HG03175 (cell line): ENCODE measurements around the gene MINAR1.

Experiments
- ATAC-seq: cut with Tn5 transposase; IDR thresholded peaks from one replicate; pipeline ENCODE4 v1.9.1; 2021; ENCODE audit warnings: mild to moderate bottlenecking, moderate library complexity; ENCODE audit not compliant: unreplicated experiment

The MINAR1 gene

DNA sequence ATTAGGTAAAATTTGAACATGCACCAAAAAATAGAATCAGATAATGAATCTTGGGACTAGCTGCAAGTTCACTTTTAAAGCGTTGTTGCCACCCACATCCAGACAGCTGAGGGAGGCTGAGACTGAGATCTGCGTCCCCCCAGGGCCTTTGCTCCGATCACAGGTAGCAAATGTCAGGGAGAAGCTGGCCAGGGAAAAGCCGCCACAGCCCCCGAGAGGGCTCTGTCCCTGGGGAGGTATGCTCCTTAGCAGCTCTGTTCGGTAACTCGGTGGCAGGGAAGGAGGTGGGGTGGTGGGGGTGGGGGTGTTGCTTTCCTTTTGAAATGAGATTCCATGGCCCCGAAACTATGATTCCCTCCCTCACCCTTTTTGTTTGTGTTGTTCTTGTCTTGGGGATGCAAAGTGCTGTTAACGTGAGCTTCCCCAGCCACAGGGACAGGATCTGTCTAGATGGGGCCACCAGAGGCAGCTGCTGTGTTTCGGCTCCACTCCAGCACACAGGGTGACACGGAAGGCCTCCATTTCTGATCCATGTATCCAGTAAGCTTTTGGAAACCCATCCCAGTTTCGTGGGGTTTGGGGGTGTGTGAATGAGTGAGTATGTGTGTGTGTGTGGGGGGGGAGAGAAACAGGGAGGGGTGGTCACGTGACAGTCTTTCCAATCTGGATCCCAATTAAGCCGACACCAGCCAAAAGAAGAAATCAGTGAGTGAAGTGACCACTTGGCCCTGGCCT is 1.1 kb upstream of the MINAR1 start:
- ATAC-seq: no peak

GRCh38 chr15:79432345-79433275 is 474 bp downstream of the MINAR1 start:
- ATAC-seq: no peak

DNA sequence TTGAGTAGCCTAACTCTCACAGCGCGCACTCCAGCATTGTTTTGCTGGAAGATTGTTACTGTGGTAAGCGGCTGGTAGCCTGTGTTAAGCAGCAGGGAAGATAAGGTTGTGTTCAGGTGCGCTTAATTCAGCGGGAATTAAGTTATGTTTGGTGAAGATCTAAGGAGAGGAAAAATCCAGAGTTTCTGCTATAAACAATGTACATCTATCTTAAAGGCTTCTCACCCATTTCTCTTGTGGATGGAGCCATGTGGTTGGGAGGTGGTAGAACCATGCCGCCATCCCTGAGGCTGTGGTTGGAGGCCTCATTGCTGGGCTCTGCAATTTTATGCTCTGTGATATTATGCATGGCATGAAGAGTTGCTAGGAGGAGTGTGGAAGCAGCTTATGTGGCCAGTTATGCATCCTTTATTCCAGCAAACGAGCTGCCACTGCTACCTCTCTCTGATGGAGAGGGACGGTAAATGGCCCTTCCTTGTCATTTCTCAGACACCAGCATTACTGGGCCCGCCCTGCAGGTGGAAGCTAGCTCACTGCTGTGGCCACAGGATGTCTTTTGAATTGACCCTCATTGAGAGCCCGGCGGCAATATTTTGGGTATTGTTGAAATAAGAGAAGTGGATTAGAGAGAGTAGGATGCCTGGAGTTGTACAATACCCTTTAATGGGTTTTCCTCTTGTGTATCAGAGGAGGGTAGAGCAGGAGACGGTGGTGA is 1.3 kb downstream of the MINAR1 start:
- no peak for ATAC-seq

- no peak for ATAC-seq
Observed at GRCh38 chr15:79434361-79434760, 2.2 kb downstream of the MINAR1 start.

GRCh38 chr15:79436037-79436780 is 4.1 kb downstream of the MINAR1 start:
- ATAC-seq: no peak

DNA sequence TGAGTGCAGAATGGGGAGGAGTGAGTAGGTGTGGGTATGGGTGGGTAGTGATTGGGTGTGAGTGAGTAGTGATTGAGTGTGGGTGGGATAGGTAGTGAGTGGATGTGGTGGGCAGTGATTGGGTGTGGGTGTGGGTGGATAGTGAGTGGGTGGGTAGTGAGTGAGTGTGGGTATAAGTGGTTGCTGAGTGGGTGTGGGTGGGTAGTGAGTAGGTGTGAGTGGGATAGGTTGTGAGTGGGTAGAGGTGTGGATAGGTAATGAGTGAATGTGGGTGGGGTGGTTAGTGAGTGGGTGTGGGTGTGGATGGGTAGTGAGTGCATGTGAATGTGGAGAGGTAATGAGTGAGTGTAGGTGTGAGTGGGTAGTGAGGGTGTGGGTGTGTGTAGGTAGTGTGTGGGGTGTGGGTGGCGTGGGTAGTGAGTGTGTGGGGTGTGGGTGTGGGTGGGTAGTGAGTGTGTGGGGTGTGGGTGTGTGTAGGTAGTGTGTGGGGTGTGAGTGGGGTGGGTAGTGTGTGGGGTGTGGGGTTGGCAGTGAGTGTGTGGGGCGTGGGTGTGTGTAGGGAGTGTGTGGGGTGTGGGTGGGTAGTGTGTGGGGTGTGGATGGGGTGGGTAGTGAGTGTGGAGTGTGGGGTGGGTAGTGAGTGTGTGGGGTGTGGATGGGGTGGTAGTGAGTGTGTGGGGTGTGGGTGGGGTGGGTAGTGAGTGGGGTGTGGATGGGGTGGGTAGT is 5.3 kb downstream of the MINAR1 start:
- ATAC-seq: no peak

GRCh38 chr15:79439236-79439635 is 7.1 kb downstream of the MINAR1 start:
- ATAC-seq: no peak

DNA sequence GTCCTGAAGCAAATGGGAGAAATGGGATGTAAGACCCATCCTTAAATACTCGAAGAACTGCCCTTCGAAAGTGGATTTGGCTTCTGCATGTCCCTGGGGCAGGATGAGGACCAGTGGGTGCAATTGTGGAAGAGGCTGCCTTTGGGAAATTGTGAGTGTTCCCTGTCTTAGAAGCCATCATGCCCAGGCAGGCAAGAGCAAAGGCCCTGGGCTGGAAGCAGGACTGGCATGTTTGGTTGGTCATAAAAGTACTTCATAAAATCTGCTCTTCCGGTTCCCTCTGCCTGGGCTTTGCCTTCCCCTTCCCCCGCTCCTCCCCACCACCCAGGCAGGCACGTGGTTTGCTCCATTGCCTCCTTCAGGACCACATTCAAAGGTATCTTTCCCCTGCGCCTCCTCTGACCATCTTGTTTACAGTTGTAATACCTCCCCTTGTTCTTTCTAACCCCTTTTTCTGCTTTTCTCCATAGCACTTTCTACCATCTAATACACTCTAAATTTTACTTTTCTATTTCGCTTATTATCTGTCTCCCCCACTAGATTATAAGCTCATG is 8.3 kb downstream of the MINAR1 start:
- ATAC-seq: no peak

GRCh38 chr15:79442911-79443310 is 10.8 kb downstream of the MINAR1 start:
- no peak for ATAC-seq

DNA sequence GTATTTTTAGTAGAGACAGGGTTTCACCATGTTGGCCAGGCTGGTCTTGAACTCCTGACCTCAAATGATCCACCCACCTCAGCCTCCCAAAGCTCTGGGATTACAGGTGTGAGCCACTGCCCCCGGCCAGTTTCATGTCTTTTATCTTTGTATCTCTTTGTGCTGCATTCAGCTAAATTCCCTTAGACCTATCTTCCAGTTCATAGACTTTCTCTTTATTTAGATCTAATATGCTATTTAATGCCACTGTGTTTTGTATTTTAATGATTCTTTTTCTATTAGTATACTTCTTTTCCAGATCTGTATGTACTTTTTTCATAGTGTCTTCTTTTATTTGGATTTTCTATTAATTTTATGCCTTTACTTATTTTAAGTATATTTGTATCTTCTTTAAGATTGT is 14.9 kb downstream of the MINAR1 start:
- no peak for ATAC-seq

DNA sequence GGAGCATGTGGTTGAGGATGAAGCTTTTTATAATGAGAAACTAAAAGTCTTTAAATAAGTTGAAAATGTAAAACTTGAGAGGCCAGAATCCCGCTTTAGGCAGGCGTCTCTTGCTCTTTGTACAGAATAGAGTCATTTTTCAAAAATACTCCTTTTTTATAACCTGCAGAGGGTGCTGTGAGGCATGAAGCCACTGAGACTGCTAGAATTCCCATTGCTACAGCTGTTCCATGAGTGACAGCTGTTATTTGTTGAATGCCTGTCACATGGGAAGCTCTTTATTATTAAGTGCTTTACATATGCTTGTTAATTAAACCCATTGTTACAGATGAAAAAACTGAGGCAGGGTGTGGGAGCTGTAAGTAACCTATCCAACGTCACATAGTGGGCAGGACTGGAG is 18.5 kb downstream of the MINAR1 start:
- ATAC-seq: no peak

GRCh38 chr15:79451361-79451999 is 19.3 kb downstream of the MINAR1 start:
- no peak for ATAC-seq

GRCh38 chr15:79452244-79453051 is 20.3 kb downstream of the MINAR1 start:
- no peak for ATAC-seq

- no peak for ATAC-seq
Observed at GRCh38 chr15:79453446-79453845, 21.3 kb downstream of the MINAR1 start.

GRCh38 chr15:79454063-79454462 is 21.9 kb downstream of the MINAR1 start:
- ATAC-seq: no peak

DNA sequence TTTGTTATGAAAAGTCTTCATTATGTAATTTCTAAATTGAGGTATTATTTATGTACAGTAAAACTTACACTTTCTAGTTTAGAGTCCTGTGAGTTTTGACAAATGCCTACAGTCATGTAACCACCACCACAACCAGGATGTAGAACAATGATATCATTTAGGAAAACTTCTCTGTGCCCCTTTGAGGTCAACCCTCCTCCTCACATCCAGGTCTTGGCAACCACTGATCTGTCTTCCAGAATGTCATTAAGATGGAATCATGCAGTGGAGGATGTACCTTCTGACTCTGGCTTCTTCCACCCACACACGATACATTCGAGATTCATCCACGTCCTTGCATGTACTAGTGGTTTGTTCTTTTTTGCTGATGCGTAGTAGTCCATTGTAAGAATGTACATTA is 23.2 kb downstream of the MINAR1 start:
- no peak for ATAC-seq

DNA sequence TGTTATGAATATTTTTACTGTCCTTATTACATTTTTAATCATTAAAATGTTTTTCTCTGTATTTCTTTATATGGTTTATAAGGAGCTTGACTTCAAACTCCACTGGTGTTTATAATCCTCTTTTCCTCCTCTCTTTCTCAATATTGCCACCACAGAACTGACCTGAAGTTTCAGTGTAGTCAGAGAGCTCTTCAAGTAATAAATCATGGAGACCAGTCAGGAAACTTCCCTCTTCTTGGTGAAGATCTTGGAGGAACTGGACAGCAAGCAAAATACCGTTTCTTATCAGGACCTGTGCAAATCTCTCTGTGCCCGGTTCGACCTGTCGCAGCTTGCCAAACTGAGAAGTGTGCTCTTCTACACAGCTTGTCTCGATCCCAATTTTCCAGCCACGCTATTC is 23.8 kb downstream of the MINAR1 start:
- ATAC-seq: no peak

- ATAC-seq: no peak
Observed at GRCh38 chr15:79458491-79458890, 26.4 kb downstream of the MINAR1 start.

DNA sequence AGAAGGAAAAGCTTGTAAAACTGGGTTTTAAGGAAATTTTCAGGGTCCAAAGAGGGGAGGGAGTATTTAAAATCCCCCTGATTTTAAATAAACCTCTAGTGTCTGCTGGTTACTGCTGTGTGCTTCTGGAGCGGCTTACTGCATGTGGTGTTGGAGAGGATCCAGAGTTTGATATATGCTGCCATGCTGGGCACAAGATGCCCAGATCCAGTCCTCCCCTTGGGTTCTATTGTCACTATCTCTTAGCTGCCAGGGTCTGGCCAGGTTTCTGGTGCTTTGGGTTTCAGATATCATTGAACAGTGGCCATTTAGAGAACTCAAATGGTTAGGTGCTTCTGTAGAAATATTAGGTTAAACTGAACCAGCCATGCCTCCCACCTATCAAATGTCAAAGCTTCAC is 27.5 kb downstream of the MINAR1 start:
- no peak for ATAC-seq
